NB4 (cell line): ENCODE results near the gene RFXAP.

ENCODE experiments used
- DNase-seq: peaks from one replicate; pipeline ENCODE4 v3.0.0; 2010; ENCODE audit warnings: low read depth
- H3K4me3 ChIP-seq: one replicate; pipeline ENCODE4 v1.5.1; 2011; ENCODE audit warnings: mild to moderate bottlenecking, low read depth, low read length, moderate library complexity
- MYC ChIP-seq: IDR thresholded peaks from 2 replicates; pipeline ENCODE4 v1.6.1; 2011; ENCODE audit warnings: low read depth, low read length
- POLR2A ChIP-seq: IDR thresholded peaks from 2 replicates; pipeline ENCODE4 v1.6.1; 2011; ENCODE audit warnings: mild to moderate bottlenecking; ENCODE audit not compliant: insufficient read length; ENCODE audit errors: extremely low read depth
- TF ChIP-seq, protein P1 (sequence below): IDR thresholded peaks from 2 replicates; pipeline ENCODE4 v1.6.1; 2011; ENCODE audit warnings: low read depth, low read length
- TF ChIP-seq, protein P2 (sequence below): IDR thresholded peaks from one replicate; pipeline ENCODE4 v1.5.1; 2012; ENCODE audit warnings: low read depth, low read length

Gene RFXAP

DNA sequence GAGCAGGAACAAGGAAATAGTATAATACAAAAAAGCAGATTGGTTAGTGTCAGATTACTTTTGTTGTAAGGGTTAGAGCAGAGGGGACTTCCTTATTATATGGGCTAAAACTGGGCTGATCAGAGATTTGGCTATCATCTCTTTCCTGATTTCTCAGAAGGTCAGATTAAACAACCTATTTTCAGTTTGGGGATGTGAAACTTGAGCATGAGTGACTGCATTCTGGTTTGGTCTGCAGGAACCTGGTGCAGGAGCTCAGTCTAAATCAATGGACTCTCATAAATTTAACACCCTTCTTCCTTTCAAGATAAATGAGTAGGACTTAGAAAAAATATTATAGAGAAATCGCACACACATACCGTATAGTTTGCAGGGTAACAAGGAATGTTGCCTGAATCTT, 12.9 kb upstream of the RFXAP start:
- TF ChIP-seq POLR2A (no peak), MYC (no peak)
- TF ChIP-seq, protein P1, sequence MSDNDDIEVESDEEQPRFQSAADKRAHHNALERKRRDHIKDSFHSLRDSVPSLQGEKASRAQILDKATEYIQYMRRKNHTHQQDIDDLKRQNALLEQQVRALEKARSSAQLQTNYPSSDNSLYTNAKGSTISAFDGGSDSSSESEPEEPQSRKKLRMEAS = no peak
- TF ChIP-seq, protein P2, sequence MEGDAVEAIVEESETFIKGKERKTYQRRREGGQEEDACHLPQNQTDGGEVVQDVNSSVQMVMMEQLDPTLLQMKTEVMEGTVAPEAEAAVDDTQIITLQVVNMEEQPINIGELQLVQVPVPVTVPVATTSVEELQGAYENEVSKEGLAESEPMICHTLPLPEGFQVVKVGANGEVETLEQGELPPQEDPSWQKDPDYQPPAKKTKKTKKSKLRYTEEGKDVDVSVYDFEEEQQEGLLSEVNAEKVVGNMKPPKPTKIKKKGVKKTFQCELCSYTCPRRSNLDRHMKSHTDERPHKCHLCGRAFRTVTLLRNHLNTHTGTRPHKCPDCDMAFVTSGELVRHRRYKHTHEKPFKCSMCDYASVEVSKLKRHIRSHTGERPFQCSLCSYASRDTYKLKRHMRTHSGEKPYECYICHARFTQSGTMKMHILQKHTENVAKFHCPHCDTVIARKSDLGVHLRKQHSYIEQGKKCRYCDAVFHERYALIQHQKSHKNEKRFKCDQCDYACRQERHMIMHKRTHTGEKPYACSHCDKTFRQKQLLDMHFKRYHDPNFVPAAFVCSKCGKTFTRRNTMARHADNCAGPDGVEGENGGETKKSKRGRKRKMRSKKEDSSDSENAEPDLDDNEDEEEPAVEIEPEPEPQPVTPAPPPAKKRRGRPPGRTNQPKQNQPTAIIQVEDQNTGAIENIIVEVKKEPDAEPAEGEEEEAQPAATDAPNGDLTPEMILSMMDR = no peak
- no peak for DNase-seq
- H3K4me3 ChIP-seq = no peak overlapping the region

DNA sequence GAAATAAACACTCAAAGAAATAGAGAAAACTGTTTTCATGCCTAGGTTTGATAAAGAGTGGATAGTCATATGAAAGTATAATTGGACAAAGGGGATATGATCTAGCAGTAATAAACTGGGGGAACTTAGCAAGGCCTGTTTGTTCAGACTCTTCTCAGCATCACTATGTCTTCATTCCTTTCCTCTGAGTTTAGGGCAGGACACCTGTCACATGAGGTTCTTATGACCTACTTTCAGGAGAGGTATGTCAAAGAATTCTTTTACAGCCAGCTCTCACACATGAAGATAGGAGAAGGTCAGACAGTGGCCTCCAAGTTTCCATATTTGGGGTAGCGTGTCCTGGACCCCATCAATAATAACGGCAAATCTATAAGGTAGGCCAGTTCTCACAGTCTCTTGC, 11.4 kb upstream of the RFXAP start:
- TF ChIP-seq, protein P2 = no peak
- TF ChIP-seq POLR2A (no peak), MYC (no peak)
- TF ChIP-seq, protein P1 = no peak
- DNase-seq = no peak
- no peak overlapping the region for H3K4me3 ChIP-seq

DNA sequence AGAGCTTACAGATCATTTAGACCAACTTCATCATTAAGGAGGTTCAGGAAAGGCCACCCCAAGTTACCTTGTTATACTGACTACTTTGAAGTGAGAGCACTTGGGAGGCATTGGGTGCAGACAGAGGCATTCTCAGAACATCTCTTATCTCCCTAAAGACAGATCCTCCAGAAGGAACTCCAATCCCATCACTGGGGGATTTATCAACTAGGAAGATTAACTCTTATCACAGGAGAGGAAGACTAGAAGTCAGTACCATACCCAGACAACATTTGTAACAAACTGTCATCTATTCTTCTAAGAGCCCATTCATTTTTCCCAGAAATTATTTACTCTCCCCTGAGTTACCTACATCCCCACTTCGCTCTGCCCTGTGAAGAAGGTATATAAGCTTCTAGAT, 5.8 kb upstream of the RFXAP start:
- H3K4me3 ChIP-seq = no peak overlapping the region
- TF ChIP-seq MYC (no peak), POLR2A (no peak)
- TF ChIP-seq, protein P1 = no peak
- TF ChIP-seq, protein P2 = no peak
- DNase-seq = no peak

DNA sequence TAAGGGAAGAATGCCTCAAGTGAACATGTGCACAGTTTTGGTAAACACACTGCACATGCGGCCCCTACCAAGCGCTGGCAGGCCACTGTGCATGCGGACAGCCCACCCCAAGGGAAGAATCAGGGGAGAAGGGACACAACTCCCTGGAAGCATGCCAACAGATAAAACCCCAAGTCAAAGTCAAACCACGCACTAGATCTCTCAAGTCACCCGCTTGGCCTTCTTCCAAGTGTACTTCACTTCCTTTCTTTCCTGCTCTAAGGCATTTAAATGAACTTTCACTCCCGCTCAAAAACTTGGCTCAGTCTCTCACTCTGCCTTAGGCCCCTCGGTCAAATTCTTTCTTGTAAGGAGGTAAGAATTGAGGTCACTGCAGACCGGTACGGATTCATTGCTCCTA, 4.6 kb upstream of the RFXAP start:
- TF ChIP-seq, protein P1 = no peak
- H3K4me3 ChIP-seq = no peak overlapping the region
- DNase-seq = no peak

DNA sequence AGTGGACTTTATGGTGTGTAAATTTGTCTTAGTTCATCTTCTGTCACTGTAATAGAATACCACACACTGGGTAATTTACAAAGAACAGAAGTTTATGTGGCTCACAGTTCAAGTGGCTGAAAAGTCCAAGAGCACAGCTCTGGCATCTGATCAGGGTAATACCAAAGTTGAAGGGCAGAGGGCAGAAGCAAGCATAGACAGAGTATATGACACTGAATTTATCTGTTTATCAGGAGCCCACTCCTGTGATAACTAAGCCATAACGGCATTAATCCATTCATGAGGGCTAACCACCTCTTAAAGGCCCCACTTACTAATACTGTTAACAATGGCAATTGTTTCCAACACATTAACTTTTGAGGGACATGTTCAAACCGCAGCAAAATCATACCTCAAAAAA, 4.0 kb upstream of the RFXAP start:
- DNase-seq = peak; percentile 32
- H3K4me3 ChIP-seq = no peak overlapping the region
- TF ChIP-seq, protein P2 = peak; percentile 16
- TF ChIP-seq, protein P1 = no peak

DNA sequence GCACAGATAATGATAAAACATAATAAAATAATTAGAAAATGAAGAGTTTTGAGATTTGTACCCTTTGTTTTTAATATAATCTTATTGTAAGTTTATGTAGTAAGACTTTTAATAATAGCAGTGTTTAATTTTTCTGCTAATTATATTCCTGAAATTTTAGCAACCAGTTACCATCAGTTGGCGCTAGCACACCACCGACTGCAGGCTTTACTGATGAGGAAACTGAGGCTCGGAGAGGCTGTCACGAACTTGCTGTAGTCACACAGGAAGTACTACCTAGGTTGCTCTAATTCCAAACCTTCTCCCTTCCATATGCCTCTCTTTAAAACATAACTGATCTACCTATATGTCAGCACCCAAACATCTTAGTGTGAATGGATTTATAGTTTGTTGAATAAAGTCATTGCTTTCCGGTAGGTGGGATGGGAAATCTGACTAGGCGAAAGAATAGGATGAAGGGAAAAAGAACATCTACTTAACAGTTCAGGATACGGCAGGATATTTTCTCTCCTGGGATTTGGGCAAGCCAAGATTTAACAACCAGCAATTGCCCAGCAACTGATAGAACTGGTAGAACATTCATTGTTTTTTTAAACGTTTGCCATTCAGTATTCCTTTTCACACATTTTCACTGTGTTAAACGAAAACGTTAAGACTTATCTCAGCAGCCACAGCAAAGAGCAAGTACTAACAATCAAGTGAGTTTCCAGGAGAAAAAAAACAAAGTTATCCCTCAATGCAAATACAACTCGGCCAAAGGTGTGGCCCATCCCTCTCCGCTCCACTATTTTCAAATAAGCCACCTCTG, 822 bp upstream of the RFXAP start:
- no peak for DNase-seq
- TF ChIP-seq, protein P2 = no peak
- TF ChIP-seq MYC (no peak), POLR2A (no peak)
- TF ChIP-seq, protein P1 = no peak
- peak overlapping the region; percentile 80 for H3K4me3 ChIP-seq
